Left lung (tissue), 10 donors: ENCODE results near the gene MSMO1. TPM values are rescaled to one million over a fixed set of nuclear protein-coding genes. Genes with fewer than 3 reads are reported as not detected.

Experiments
- ATAC-seq: fragments of 200-7000 bp; cut with Tn5 transposase; one replicate; pipeline ENCODE4 v1.9.1; 2020; ENCODE audit warnings: moderate library complexity
- DNase-seq, 4 donors: peaks; one replicate each; pipeline ENCODE4 v3.0.0-alpha.2; 2013 to 2020
- H3K27ac ChIP-seq, 2 donors: fragments of 200-600 bp; sonication (generic) in 1 of 2; one replicate each; pipeline versions ENCODE4 v1.5.0 to v1.8.0; 2020 to 2021
- H3K27me3 ChIP-seq, 2 donors: fragments of 200-600 bp; sonication (generic) in 1 of 2; one replicate each; pipeline versions ENCODE4 v1.5.0 to v1.8.0; 2020 to 2021
- H3K36me3 ChIP-seq, 2 donors: fragments of 200-600 bp; sonication (generic) in 1 of 2; one replicate each; pipeline versions ENCODE4 v1.5.0 to v1.8.0; 2020 to 2021
- H3K4me1 ChIP-seq, 2 donors: fragments of 200-600 bp; one replicate each; pipeline ENCODE4 v1.8.0; 2021
- H3K4me3 ChIP-seq, 2 donors: fragments of 200-600 bp; sonication (generic) in 1 of 2; one replicate each; pipeline versions ENCODE4 v1.5.0 to v1.8.0; 2020 to 2021; ENCODE audit warnings: mild to moderate bottlenecking in 1 of 2
- H3K9me3 ChIP-seq, 2 donors: fragments of 200-600 bp; sonication (generic) in 1 of 2; one replicate each; pipeline versions ENCODE4 v1.5.0 to v1.8.0; 2020 to 2021
- intact Hi-C, 2 donors: fragments of 100-400 bp; cut with DNase I; formaldehyde crosslinking; loops; one replicate each; pipeline versions ENCODE4 v1.11.2 to v1.14.2; 2022
- polyA plus RNA-seq, 6 donors: library from polyadenylated mRNA; unstranded; fragments of 120-200 nt; gene quantifications; one replicate each; pipeline ENCODE4 v1.2.1, GENCODE V29; 2013; ENCODE audit not compliant: insufficient read length in 6 of 6
- total RNA-seq, 2 donors: library from RNA; stranded (reverse); fragmentation: NEBNext Ultra II Directional; extraction: Animal tissue kit (Norgen Biotek cat#: 25700); gene quantifications; one replicate each; pipeline ENCODE4 v1.2.1, GENCODE V29; 2021
- TF ChIP-seq, protein P1 (sequence below), 2 donors: fragments of 200-600 bp; sonication (generic) in 1 of 2; IDR thresholded peaks; one replicate each; pipeline versions ENCODE4 v1.5.0 to v1.8.0; 2021; ENCODE audit warnings: antibody characterized with exemption in 2 of 2
- donor health status: DM: no; HTN: yes; CAD: no.
- donor health status: DM: no; HTN: no; CAD: no.

MSMO1 gene
- total and polyA plus RNA-seq, 8 donors, result 26.0 to 270 (median 34.4) TPM

DNA sequence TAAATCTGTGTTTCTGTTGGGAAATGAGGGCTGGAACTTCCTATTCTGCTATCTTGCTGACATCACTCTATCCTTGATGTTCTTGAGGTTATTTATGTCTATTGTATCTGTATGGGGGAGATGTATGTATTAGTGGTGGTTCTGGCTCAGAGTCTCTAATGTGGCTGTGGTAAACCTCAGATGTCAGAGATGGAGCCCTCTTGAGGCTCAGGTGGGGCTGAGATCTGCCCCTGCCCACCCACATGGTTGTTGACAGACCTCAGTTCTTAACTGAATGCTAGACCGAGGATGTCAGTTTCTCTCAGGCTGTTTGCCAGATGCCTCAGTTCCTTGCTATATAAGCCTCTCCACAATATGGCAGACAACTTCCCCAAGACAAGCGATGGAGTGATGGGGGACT, 48.0 kb downstream of the MSMO1 start:
- Histone ChIP-seq H3K27me3 (peaks cover 7 to 47% of the 10 kb centered on the region in 2 donors), H3K4me3 (no peak overlapping the region), H3K27ac (no peak overlapping the region), H3K9me3 (no peaks in the 10 kb centered on the region), H3K36me3 (no peaks in the 10 kb centered on the region), H3K4me1 (no peaks in the 10 kb centered on the region)
- intact Hi-C loops, result no loop called here
- no peak for ATAC-seq
- no peak for DNase-seq
- TF ChIP-seq, protein P1, sequence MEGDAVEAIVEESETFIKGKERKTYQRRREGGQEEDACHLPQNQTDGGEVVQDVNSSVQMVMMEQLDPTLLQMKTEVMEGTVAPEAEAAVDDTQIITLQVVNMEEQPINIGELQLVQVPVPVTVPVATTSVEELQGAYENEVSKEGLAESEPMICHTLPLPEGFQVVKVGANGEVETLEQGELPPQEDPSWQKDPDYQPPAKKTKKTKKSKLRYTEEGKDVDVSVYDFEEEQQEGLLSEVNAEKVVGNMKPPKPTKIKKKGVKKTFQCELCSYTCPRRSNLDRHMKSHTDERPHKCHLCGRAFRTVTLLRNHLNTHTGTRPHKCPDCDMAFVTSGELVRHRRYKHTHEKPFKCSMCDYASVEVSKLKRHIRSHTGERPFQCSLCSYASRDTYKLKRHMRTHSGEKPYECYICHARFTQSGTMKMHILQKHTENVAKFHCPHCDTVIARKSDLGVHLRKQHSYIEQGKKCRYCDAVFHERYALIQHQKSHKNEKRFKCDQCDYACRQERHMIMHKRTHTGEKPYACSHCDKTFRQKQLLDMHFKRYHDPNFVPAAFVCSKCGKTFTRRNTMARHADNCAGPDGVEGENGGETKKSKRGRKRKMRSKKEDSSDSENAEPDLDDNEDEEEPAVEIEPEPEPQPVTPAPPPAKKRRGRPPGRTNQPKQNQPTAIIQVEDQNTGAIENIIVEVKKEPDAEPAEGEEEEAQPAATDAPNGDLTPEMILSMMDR (IDR thresholded peaks at IDR 0.05), result no peak

DNA sequence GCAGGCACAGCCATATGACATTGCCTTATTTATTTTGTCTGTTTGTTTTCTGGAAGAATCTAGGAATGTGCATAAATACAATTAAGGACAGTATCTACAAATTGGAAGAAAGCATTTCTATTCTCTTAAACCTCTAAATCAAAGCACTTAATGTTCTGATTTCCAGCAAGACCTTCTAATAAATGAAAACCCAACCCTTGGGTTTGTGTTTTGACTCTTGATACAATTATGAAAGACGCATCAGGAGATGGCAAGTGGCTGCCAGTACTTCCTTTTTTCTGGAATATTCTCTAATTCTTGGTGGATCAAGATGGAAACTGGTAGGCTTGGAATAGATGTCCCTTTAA, 50.9 kb downstream of the MSMO1 start:
- intact Hi-C loops, result no loop called here
- Histone ChIP-seq H3K27me3 (peaks cover 7 to 70% of the 10 kb centered on the region in 2 donors), H3K4me3 (peak overlapping the region; percentile 34 to 37), H3K27ac (no peak overlapping the region), H3K4me1 (no peaks in the 10 kb centered on the region), H3K36me3 (no peaks in the 10 kb centered on the region), H3K9me3 (no peaks in the 10 kb centered on the region)
- TF ChIP-seq, protein P1 (IDR thresholded peaks at IDR 0.05), result no peak
- ATAC-seq, result no peak
- DNase-seq, result no peak

DNA sequence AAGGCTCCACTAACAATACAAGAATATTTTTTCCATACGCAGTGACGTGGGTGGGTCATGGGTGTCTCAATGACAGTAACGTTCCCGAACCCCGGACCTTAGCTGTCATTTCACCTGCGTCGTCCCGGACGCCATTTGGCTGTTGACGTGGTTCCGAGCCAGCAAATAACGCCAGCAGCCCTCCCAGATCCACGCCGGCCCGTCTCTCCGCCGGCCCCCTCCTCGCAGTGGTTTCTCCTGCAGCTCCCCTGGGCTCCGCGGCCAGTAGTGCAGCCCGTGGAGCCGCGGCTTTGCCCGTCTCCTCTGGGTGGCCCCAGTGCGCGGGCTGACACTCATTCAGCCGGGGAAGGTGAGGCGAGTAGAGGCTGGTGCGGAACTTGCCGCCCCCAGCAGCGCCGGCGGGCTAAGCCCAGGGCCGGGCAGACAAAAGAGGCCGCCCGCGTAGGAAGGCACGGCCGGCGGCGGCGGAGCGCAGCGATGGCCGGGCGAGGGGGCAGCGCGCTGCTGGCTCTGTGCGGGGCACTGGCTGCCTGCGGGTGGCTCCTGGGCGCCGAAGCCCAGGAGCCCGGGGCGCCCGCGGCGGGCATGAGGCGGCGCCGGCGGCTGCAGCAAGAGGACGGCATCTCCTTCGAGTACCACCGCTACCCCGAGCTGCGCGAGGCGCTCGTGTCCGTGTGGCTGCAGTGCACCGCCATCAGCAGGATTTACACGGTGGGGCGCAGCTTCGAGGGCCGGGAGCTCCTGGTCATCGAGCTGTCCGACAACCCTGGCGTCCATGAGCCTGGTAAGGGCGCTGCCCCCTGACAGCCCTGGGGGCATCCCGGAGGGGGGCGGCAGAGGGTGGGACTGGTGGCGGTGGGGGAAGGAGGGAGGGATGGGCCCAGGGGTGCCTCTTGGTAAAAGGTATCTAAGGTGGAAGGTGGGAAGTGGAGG, 51.5 kb downstream of the MSMO1 start, which contains the start of gene CPE:
TSS of gene CPE (plus strand) at position 264 of the 933 bp plus-strand sequence. CDS start at position 478, 214 bp downstream.
- TF ChIP-seq, protein P1 (IDR thresholded peaks at IDR 0.05), result peak; percentile 38 to 43
- Histone ChIP-seq H3K27ac (no peak within 1 kb of the TSS), H3K36me3 (no peaks in the 10 kb centered on the region), H3K4me3 (peak within 1 kb of the TSS; percentile 34 to 37), H3K27me3 (peaks cover 7 to 70% of the 10 kb centered on the region in 2 donors), H3K4me1 (no peaks in the 10 kb centered on the region), H3K9me3 (no peaks in the 10 kb centered on the region)
- ATAC-seq (peak; percentile 99), DNase-seq (peak; percentile 68 to 89 (median 80))
- intact Hi-C loops, result no loop called here

DNA sequence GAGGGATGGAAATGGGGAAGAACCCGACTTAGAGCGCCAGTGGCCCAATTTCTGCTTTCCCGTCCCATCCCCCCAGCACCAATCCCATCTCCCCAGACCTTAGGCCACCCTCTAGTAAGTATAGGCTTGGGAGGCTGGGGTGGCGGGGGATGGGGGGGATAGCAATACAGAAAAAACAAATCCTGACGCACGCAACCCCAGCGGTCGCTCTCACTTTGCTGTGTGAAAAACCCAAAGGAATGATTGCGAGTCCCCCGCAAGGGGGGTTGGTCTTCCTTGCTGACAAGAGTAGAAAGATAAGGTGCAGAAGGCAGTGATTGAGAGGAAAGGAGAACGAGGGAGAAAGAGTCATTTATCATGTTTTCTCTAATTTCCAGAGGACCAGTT, 52.2 kb downstream of the MSMO1 start:
- peaks cover 7 to 70% of the 10 kb centered on the region in 2 donors for H3K27me3 ChIP-seq
- H3K27ac ChIP-seq, result no peak overlapping the region

DNA sequence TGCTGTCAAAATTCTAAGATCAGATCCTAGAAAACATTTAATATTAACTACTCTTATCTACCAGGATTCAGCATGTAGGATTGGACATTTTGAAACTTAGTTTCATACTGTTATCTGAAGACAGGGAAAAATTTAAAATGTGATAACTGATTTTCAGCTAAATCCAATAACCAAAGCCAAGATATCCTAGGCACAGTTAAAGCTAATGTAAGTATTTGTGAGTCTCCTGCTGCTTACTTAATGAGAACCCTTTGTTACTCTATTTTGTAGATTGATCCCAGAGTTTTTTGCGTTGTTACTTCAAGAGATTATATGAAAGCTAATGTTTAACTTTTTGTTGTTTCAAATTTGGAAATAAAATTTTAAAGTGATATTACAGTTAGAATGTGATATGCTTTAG, 53.3 kb downstream of the MSMO1 start:
- peaks cover 7 to 68% of the 10 kb centered on the region in 2 donors for H3K27me3 ChIP-seq
- intact Hi-C loops, result no loop called here
- no peaks in the 10 kb centered on the region for H3K4me1 ChIP-seq
- TF ChIP-seq, protein P1 (IDR thresholded peaks at IDR 0.05), result no peak
- no peak overlapping the region for H3K27ac ChIP-seq
- no peaks in the 10 kb centered on the region for H3K36me3 ChIP-seq
- no peak for ATAC-seq
- H3K9me3 ChIP-seq, result no peaks in the 10 kb centered on the region
- no peak overlapping the region for H3K4me3 ChIP-seq
- no peak for DNase-seq

More for the DNA sequence above, 52.2 kb downstream of the MSMO1 start:
- intact Hi-C loops, result no loop called here
- TF ChIP-seq, protein P1 (IDR thresholded peaks at IDR 0.05), result no peak
- Histone ChIP-seq H3K36me3 (no peaks in the 10 kb centered on the region), H3K4me1 (no peaks in the 10 kb centered on the region), H3K9me3 (no peaks in the 10 kb centered on the region), H3K4me3 (peak overlapping the region in 1 of 2 donors; percentile 37)
- peak in 2 of 4 donors; percentile 28 to 48 for DNase-seq
- ATAC-seq, result no peak
